ENCODE results near the gene ARTN.

Gene ARTN

GRCh38 chr1:43925846-43926245 lies 7.8 kb upstream of the ARTN start:
- no peak for DNase-seq (ENCODE audit: low spot score)

- peak; percentile 57 for DNase-seq (ENCODE audit: low spot score)
Measured at GRCh38 chr1:43930168-43930948, 3.2 kb upstream of the ARTN start.

- no peak for DNase-seq (ENCODE audit: low spot score)
Measured at GRCh38 chr1:43930949-43931275, 2.7 kb upstream of the ARTN start.

- DNase-seq (ENCODE audit: low spot score): no peak
Measured at GRCh38 chr1:43931711-43932660, 1.6 kb upstream of the ARTN start.

GRCh38 chr1:43932786-43933385 lies 715 bp upstream of the ARTN start:
- DNase-seq (ENCODE audit: low spot score): no peak

GRCh38 chr1:43934101-43934985 lies 742 bp downstream of the ARTN start:
- peak; percentile 84 for DNase-seq (ENCODE audit: low spot score)

- DNase-seq (ENCODE audit: low spot score): no peak
Measured at GRCh38 chr1:43934986-43935324, 1.4 kb downstream of the ARTN start.

GRCh38 chr1:43935711-43936427 lies 2.3 kb downstream of the ARTN start:
- no peak for DNase-seq (ENCODE audit: low spot score)

GRCh38 chr1:43936431-43937151 lies 3.0 kb downstream of the ARTN start:
- no peak for DNase-seq (ENCODE audit: low spot score)

- no peak for DNase-seq (ENCODE audit: low spot score)
Measured at GRCh38 chr1:43937179-43937865, 3.7 kb downstream of the ARTN start.

GRCh38 chr1:43938383-43938782 lies 4.8 kb downstream of the ARTN start:
- DNase-seq (ENCODE audit: low spot score): no peak

GRCh38 chr1:43938892-43939587 lies 5.4 kb downstream of the ARTN start:
- DNase-seq (ENCODE audit: low spot score): no peak

- no peak for DNase-seq (ENCODE audit: low spot score)
Measured at GRCh38 chr1:43942411-43942810, 8.8 kb downstream of the ARTN start.

- no peak for DNase-seq (ENCODE audit: low spot score)
Measured at GRCh38 chr1:43944860-43945259, 11.3 kb downstream of the ARTN start.

- no peak for DNase-seq (ENCODE audit: low spot score)
Measured at GRCh38 chr1:43945674-43946235, 12.2 kb downstream of the ARTN start.

GRCh38 chr1:43946236-43947060 lies 12.8 kb downstream of the ARTN start, which contains the start of gene IPO13:
TSS of gene IPO13 (plus strand) at chr1:43946950. CDS start at chr1:43947601, 651 bp downstream.
- peak; percentile 97 for DNase-seq (ENCODE audit: low spot score)

GRCh38 chr1:43947061-43947873 lies 13.7 kb downstream of the ARTN start:
- peak; percentile 38 for DNase-seq (ENCODE audit: low spot score)
